Osteoblast (primary cell): Measurements from ENCODE around the gene KRTAP10-1. TPM values are rescaled to one million over a fixed set of nuclear protein-coding genes. Genes with fewer than 3 reads are reported as not detected.

Experiments used
- DNase-seq: peaks from one replicate; pipeline ENCODE4 v3.0.0; 2011; ENCODE audit warnings: low spot score, mixed read lengths; ENCODE audit not compliant: insufficient read length; ENCODE audit errors: missing footprints
- H2AFZ ChIP-seq: 2 replicates; pipeline ENCODE4 v1.6.0; 2011; ENCODE audit warnings: mild to moderate bottlenecking, low read length
- H3K27ac ChIP-seq: 2 replicates; pipeline ENCODE4 v1.5.1; 2011; ENCODE audit warnings: mild to moderate bottlenecking, low read depth, low read length, moderate library complexity
- H3K27me3 ChIP-seq: 2 replicates; pipeline ENCODE4 v1.6.0; 2012; ENCODE audit warnings: mild to moderate bottlenecking, control low read depth, inconsistent platforms, low read length, moderate library complexity; ENCODE audit not compliant: insufficient read depth
- H3K36me3 ChIP-seq: 2 replicates; pipeline ENCODE4 v1.5.1; 2011; ENCODE audit warnings: mild to moderate bottlenecking, low read length, control low read depth, moderate library complexity; ENCODE audit not compliant: insufficient read depth
- H3K4me1 ChIP-seq: 2 replicates; pipeline ENCODE4 v1.5.1; 2011; ENCODE audit warnings: mild to moderate bottlenecking, low read length, control low read depth, moderate library complexity; ENCODE audit not compliant: insufficient read depth
- H3K4me2 ChIP-seq: 2 replicates; pipeline ENCODE4 v1.6.0; 2011; ENCODE audit warnings: mild to moderate bottlenecking, low read length; ENCODE audit not compliant: insufficient read depth
- H3K4me3 ChIP-seq: fragments of 200-600 bp; sonication (generic); 3 replicates; pipeline ENCODE4 v1.5.1; 2012; ENCODE audit warnings: mild to moderate bottlenecking, low read length, inconsistent platforms; ENCODE audit not compliant: insufficient read depth
- H3K79me2 ChIP-seq: 2 replicates; pipeline ENCODE4 v1.6.0; 2012; ENCODE audit warnings: mild to moderate bottlenecking, low read length, control low read depth, inconsistent platforms; ENCODE audit not compliant: insufficient read depth
- H3K9me3 ChIP-seq: 2 replicates; pipeline ENCODE4 v1.5.1; 2011; ENCODE audit warnings: low read depth, low read length, control low read depth
- H4K20me1 ChIP-seq: 2 replicates; pipeline ENCODE4 v1.6.0; 2012; ENCODE audit warnings: mild to moderate bottlenecking, low read length, control low read depth; ENCODE audit not compliant: insufficient read depth
- total RNA-seq: library from RNA; depleted of rRNA; stranded (reverse); fragments of >200 nt; gene quantifications from 2 replicates; pipeline ENCODE4 v1.2.3, GENCODE V29; 2012
- TF ChIP-seq, protein P1 (sequence below): IDR thresholded peaks from 2 replicates; pipeline ENCODE4 v1.5.1; 2011; ENCODE audit warnings: mild to moderate bottlenecking, low read depth, low read length, moderate library complexity; ENCODE audit errors: extremely low read depth

The KRTAP10-1 gene
- total RNA-seq, 1 donor: not detected

DNA sequence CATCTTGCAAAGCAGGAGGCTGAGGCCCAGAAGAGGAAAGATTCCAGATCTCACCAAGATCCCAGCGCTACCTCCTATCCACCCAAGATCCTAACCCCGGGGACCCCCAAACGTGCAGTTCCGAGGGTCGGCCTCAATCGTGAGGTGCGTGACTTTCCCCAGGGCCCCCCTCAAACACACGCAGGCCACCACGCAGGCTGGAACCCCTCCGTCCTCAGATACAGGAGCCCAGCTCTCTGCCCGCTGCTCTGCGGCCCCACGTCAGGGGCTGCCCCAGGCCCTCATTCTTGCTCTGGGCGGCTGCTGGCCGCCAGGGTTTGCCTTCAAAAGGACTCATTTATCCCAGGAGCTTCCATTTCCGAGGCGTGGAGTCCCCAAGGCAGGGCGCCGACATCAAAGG lies 39.9 kb downstream of the KRTAP10-1 start:
- Histone ChIP-seq H3K4me3 (no peak overlapping the region), H3K36me3 (no peaks in the 10 kb centered on the region), H4K20me1 (no peaks in the 10 kb centered on the region), H3K27ac (no peak overlapping the region), H3K4me2 (no peak overlapping the region), H3K4me1 (no peaks in the 10 kb centered on the region), H3K79me2 (no peaks in the 10 kb centered on the region), H3K9me3 (no peaks in the 10 kb centered on the region), H3K27me3 (peaks cover 12% of the 10 kb centered on the region), H2AFZ (no peak overlapping the region)
- TF ChIP-seq, protein P1, sequence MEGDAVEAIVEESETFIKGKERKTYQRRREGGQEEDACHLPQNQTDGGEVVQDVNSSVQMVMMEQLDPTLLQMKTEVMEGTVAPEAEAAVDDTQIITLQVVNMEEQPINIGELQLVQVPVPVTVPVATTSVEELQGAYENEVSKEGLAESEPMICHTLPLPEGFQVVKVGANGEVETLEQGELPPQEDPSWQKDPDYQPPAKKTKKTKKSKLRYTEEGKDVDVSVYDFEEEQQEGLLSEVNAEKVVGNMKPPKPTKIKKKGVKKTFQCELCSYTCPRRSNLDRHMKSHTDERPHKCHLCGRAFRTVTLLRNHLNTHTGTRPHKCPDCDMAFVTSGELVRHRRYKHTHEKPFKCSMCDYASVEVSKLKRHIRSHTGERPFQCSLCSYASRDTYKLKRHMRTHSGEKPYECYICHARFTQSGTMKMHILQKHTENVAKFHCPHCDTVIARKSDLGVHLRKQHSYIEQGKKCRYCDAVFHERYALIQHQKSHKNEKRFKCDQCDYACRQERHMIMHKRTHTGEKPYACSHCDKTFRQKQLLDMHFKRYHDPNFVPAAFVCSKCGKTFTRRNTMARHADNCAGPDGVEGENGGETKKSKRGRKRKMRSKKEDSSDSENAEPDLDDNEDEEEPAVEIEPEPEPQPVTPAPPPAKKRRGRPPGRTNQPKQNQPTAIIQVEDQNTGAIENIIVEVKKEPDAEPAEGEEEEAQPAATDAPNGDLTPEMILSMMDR: no peak
- peak; percentile 51 for DNase-seq

DNA sequence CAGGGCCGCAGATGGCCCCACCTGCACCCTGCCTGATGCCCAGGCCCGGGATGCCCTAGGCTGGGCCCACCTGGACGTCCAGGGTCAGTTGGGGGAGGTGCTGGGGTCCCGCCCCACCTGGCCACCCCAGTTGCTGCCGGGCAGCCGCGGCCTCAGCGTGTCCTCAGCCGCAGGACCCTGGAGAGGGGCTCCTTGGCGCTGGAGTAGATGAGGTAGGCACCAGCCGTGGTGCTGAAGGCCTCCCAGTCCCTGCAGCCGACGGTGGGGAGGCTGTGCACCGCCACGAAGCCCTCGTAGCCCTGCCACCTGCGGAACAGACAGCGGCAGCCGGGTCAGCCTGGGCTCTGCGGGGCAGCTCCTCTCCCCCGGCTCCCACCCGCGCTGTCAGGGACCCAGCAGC lies 40.4 kb downstream of the KRTAP10-1 start:
- TF ChIP-seq, protein P1: no peak
- no peaks in the 10 kb centered on the region for H3K36me3 ChIP-seq
- H3K9me3 ChIP-seq: no peaks in the 10 kb centered on the region
- no peaks in the 10 kb centered on the region for H4K20me1 ChIP-seq
- H3K27me3 ChIP-seq: peaks cover 12% of the 10 kb centered on the region
- no peak overlapping the region for H3K4me3 ChIP-seq
- H2AFZ ChIP-seq: no peak overlapping the region
- peak; percentile 15 for DNase-seq
- no peaks in the 10 kb centered on the region for H3K4me1 ChIP-seq
- H3K79me2 ChIP-seq: no peaks in the 10 kb centered on the region
- no peak overlapping the region for H3K27ac ChIP-seq
- no peak overlapping the region for H3K4me2 ChIP-seq

DNA sequence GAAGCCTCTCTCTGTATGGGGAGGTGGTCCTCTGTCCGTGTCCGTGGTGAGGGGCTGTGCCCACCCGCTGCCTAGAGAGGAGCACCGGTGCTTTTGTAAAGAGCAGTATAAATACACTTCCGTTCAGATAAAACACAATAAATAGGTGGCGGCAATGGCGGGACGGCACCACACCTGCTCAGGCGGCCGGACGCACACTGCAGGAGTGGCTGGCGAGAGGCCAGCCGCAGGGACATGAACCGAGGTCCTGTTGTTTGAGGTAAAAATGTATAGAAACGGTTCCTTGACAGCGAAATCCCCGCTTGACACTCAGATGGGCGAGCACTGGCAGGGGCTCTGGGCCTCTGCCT lies 40.8 kb downstream of the KRTAP10-1 start:
- Histone ChIP-seq H4K20me1 (no peaks in the 10 kb centered on the region), H3K27ac (no peak overlapping the region), H3K27me3 (peaks cover 12% of the 10 kb centered on the region), H3K79me2 (no peaks in the 10 kb centered on the region), H3K4me1 (no peaks in the 10 kb centered on the region), H3K36me3 (no peaks in the 10 kb centered on the region), H3K4me3 (no peak overlapping the region), H3K4me2 (no peak overlapping the region), H3K9me3 (no peaks in the 10 kb centered on the region), H2AFZ (no peak overlapping the region)
- TF ChIP-seq, protein P1: no peak
- DNase-seq: no peak

DNA sequence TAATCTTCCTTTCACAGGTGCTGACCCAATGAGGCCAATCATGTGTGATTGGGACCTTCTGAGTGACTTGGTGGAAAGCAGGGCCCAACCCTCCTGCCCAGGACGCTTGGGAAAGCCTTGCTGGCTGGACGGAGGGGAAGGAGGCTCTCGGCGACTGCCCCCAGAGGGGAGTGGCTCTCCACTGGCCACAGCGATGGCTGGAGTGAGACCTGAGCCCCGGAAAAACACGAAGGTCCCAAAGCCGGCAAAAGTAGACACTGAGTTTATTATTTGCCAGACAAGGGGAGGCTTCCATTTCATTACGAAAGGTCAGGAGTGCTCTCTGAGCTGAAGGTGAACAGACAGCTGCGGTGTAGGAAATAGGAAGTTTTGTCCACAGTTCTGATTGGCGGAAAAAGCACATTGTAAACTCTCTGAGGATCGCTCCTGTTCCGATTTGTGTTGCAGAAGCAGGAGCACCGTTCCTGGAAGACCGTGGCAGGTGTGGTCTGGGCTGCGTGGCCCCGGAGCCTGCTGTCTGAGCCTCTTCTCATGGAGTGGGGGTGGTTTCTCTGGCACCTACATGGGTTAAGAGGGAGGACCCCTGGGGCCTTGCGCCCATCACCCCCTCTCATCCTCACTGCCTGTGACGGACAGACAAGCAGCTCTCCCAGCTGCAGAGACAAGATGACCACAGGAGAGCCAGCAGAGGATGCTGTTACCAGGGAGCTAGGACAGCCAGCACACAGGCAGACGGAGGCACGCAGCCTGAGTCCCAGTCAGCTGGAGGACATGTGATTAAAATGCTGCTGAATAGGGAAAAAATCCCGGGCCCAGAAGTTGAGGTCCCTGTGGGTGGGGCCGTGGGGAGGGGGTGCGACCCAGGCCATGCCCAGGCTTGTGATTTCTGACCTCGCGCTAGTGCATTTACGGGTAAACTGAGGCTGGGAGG lies 41.5 kb downstream of the KRTAP10-1 start:
- H3K36me3 ChIP-seq: no peaks in the 10 kb centered on the region
- TF ChIP-seq, protein P1: no peak
- H3K27ac ChIP-seq: no peak overlapping the region
- DNase-seq: peak; percentile 18
- H4K20me1 ChIP-seq: no peaks in the 10 kb centered on the region
- H3K4me2 ChIP-seq: no peak overlapping the region
- peaks cover 12% of the 10 kb centered on the region for H3K27me3 ChIP-seq
- no peak overlapping the region for H3K4me3 ChIP-seq
- H3K79me2 ChIP-seq: no peaks in the 10 kb centered on the region
- H2AFZ ChIP-seq: no peak overlapping the region
- H3K4me1 ChIP-seq: no peaks in the 10 kb centered on the region
- H3K9me3 ChIP-seq: peaks cover 3% of the 10 kb centered on the region
